GM12878 (cell line): ENCODE results near the gene TKFC. TPM values are rescaled to one million over a fixed set of nuclear protein-coding genes. Genes with fewer than 3 reads are reported as not detected.
A peak's percentile ranks its signal among the peaks of the same experiment; 100 is the strongest.

Experiments
- ATAC-seq: fragments of 200-7000 bp; cut with Tn5 transposase; 3 replicates; pipeline ENCODE4 v1.9.1; 2020; ENCODE audit warnings: mild to moderate bottlenecking, moderate library complexity
- BruUV-seq: library from RNA; stranded (reverse); fragments of 400-500 nt; replicated peaks from 2 replicates; lab custom pipeline; 2021; lab: Mats Ljungman, UMichigan
- CTCF ChIA-PET: fragments of 300-600 bp; sonication (Branson Sonifier 250); formaldehyde crosslinking; extraction: SDS; loops from one replicate; lab custom pipeline; 2021; ENCODE audit warnings: inconsistent platforms; lab: Yijun Ruan, JAX
- POLR2A ChIA-PET: fragments of 350-600 bp; formaldehyde crosslinking; extraction: SDS; loops from one replicate; lab custom pipeline; 2021; ENCODE audit warnings: inconsistent platforms; lab: Charles Lee
- RAD21 ChIA-PET: fragments of 300-600 bp; sonication (Branson Sonifier 250); formaldehyde crosslinking; loops from one replicate; lab custom pipeline; 2023; ENCODE audit warnings: antibody characterized with exemption; ENCODE audit not compliant: unreplicated experiment; lab: Charles Lee
- SMC1A ChIA-PET: fragments of 300-600 bp; sonication (Branson Sonifier 250); formaldehyde crosslinking; loops from one replicate; lab custom pipeline; 2023; ENCODE audit not compliant: unreplicated experiment, uncharacterized antibody; lab: Charles Lee
- DNase-seq: peaks from one replicate; pipeline ENCODE4 v3.0.0-alpha.2; 2011; ENCODE audit warnings: low read depth, low spot score
- FAIRE-seq: peaks from 3 replicates; lab custom pipeline; 2011; peaks lifted over from hg19 to GRCh38; lab: Jason Lieb, UNC
- H2AFZ ChIP-seq: 2 replicates; pipeline ENCODE4 v1.6.0; 2011; ENCODE audit warnings: low read depth, low read length, control low read depth; ENCODE audit not compliant: control insufficient read depth
- H3K27ac ChIP-seq: 2 replicates; pipeline ENCODE4 v1.5.1; 2011; ENCODE audit warnings: control low read depth; ENCODE audit not compliant: control insufficient read depth, insufficient read depth
- H3K27me3 ChIP-seq, 2 experiments: replicated peaks in 1 of 2; 2 replicates each; pipeline versions ENCODE4 v1.6.0 to v1.6.1; 2011; ENCODE audit warnings: low read length in 1 of 2; ENCODE audit not compliant: control insufficient read depth in 2 of 2, insufficient read depth in 2 of 2
- H3K36me3 ChIP-seq, 2 experiments: 2 replicates each; pipeline ENCODE4 v1.5.1; 2011; ENCODE audit warnings: low read length in 1 of 2; ENCODE audit not compliant: control insufficient read depth in 2 of 2, insufficient read depth in 2 of 2
- H3K4me1 ChIP-seq: 2 replicates; pipeline ENCODE4 v1.6.1; 2011; ENCODE audit warnings: mild to moderate bottlenecking, low read length, moderate library complexity, mixed read lengths; ENCODE audit not compliant: control insufficient read depth, insufficient read depth
- H3K4me2 ChIP-seq: 2 replicates; pipeline ENCODE4 v1.6.0; 2011; ENCODE audit warnings: control low read depth; ENCODE audit not compliant: control insufficient read depth, insufficient read depth
- H3K4me3 ChIP-seq: fragments of 200-600 bp; sonication (generic); 2 replicates; pipeline ENCODE4 v1.5.1; 2016
- H3K79me2 ChIP-seq: 2 replicates; pipeline ENCODE4 v1.6.0; 2011; ENCODE audit warnings: low read length; ENCODE audit not compliant: control insufficient read depth, insufficient read depth
- H3K9ac ChIP-seq: 2 replicates; pipeline ENCODE4 v1.8.0; 2011; ENCODE audit warnings: low read length, control low read depth, mixed read lengths; ENCODE audit not compliant: control insufficient read depth, insufficient read depth
- H3K9me3 ChIP-seq: replicated peaks from 3 replicates; pipeline ENCODE4 v1.5.1; 2011; ENCODE audit warnings: mild to moderate bottlenecking, low read length; ENCODE audit not compliant: control insufficient read depth, insufficient read depth
- H4K20me1 ChIP-seq: 2 replicates; pipeline ENCODE4 v1.6.0; 2011; ENCODE audit not compliant: control insufficient read depth, insufficient read depth
- BCL11A ChIP-seq: IDR thresholded peaks from 2 replicates; pipeline ENCODE4 v1.6.1; 2011; ENCODE audit warnings: low read depth, low read length
- BHLHE40 ChIP-seq, 2 experiments: fragments of 450-650 bp in 1 of 2; IDR thresholded peaks; 2 replicates each; pipeline ENCODE4 v1.6.1; 2011 to 2017; ENCODE audit warnings: low read depth in 2 of 2, borderline replicate concordance in 1 of 2, improper control_type of control experiment in 1 of 2, low read length in 1 of 2, mild to moderate bottlenecking in 1 of 2
- CHD4 ChIP-seq: fragments of 200-600 bp; sonication (generic); IDR thresholded peaks from 2 replicates; pipeline ENCODE4 v1.6.1; 2016; ENCODE audit warnings: mild to moderate bottlenecking
- EGR1 ChIP-seq, 2 experiments: IDR thresholded peaks; 1 replicate in 1 of 2; 2 replicates in 1 of 2; pipeline ENCODE4 v1.6.1; 2011 to 2012; ENCODE audit warnings: low read depth in 2 of 2, low read length in 2 of 2, borderline replicate concordance in 1 of 2, mild to moderate bottlenecking in 1 of 2, moderate library complexity in 1 of 2
- IRF3 ChIP-seq: fragments of 450-650 bp; IDR thresholded peaks from 2 replicates; pipeline ENCODE4 v1.6.1; 2014; ENCODE audit warnings: mild to moderate bottlenecking
- MTA2 ChIP-seq: fragments of 450-650 bp; IDR thresholded peaks from 2 replicates; pipeline ENCODE4 v1.6.1; 2016; ENCODE audit warnings: low read depth, mild to moderate bottlenecking, moderate library complexity
- PAX5 ChIP-seq: IDR thresholded peaks from 2 replicates; pipeline ENCODE4 v1.6.1; 2011; ENCODE audit warnings: low read depth, low read length, borderline replicate concordance
- RAD21 ChIP-seq: IDR thresholded peaks from 2 replicates; pipeline ENCODE4 v1.6.1; 2011; ENCODE audit warnings: mild to moderate bottlenecking, low read depth, low read length, moderate library complexity; ENCODE audit not compliant: insufficient read depth
- RUNX3 ChIP-seq: IDR thresholded peaks from 2 replicates; pipeline ENCODE4 v1.6.1; 2012; ENCODE audit warnings: low read length, inconsistent platforms
- SIX5 ChIP-seq: IDR thresholded peaks from 2 replicates; pipeline ENCODE4 v1.6.1; 2011; ENCODE audit warnings: mild to moderate bottlenecking, low read depth, low read length, moderate library complexity; ENCODE audit not compliant: severe bottlenecking
- USF1 ChIP-seq: IDR thresholded peaks from 2 replicates; pipeline ENCODE4 v1.6.1; 2011; ENCODE audit warnings: borderline replicate concordance, low read depth, mild to moderate bottlenecking, moderate library complexity, mixed read lengths, low read length; ENCODE audit not compliant: insufficient read depth; ENCODE audit errors: extremely low read length
- WGBS: methylation state at CpG from one replicate; pipeline ENCODE4 v1.1.6; 2016; ENCODE audit warnings: low lambda C conversion rate; ENCODE audit not compliant: insufficient replicate concordance, insufficient coverage; ENCODE audit errors: missing lambda C conversion rate; 5-methylcytosine and 5-hydroxymethylcytosine counted together
- in situ Hi-C: fragments of 300-500 bp; cut with MboI; formaldehyde crosslinking; loops from 9 replicates; pipeline ENCODE4 v1.14.3; 2018; ENCODE audit warnings: mixed read lengths
- intact Hi-C: fragments of 100-400 bp; cut with micrococcal nuclease; formaldehyde crosslinking; loops from one replicate; pipeline ENCODE4 v1.14.2; 2022; ENCODE audit not compliant: unreplicated experiment
- polyA plus RNA-seq, 11 experiments: library from polyadenylated mRNA; depleted of rRNA in 4 of 11; unstranded in 6 of 11; stranded (reverse) in 5 of 11; fragments of >200 nt; fragmentation: Nextera tagmentation in 4 of 11; fragmentation: Illumina TruSeq in 1 of 11; extraction: Ambion mirVana in 4 of 11; extraction: Trizol in 1 of 11; gene quantifications; 1 replicate in 1 of 11; 2 replicates in 10 of 11; pipeline versions ENCODE4 v1.2.1 to v1.2.3, GENCODE V29; 2011 to 2016; ENCODE audit warnings: inconsistent platforms in 2 of 11, missing spikeins in 2 of 11, low read depth in 1 of 11
- total RNA-seq, 4 experiments: library from RNA; depleted of rRNA in 3 of 4; stranded (reverse); fragments of >200 nt in 3 of 4; fragmentation: Illumina TruSeq in 1 of 4; extraction: Trizol in 1 of 4; gene quantifications; 2 replicates each; pipeline versions ENCODE4 v1.2.1 to v1.2.3, GENCODE V29; 2013 to 2021

The TKFC gene
- total and polyA plus RNA-seq, 10 of the 15 experiments (the other 5 are each of a cell fraction or from before 2014, with no cell fraction given), result 2.4 to 113 (median 59.0) TPM

GRCh38 chr11:61357233-61357893 lies 24.3 kb downstream of the TKFC start (continued):
- TF ChIP-seq USF1 (no peak), RAD21 (0 out of 2 replicates have a peak, but pooled peaks have one; percentile 5), MTA2 (peak; percentile 67)

GRCh38 chr11:61357894-61358239 lies 24.8 kb downstream of the TKFC start:
- peak overlapping the region; percentile 16; the same call in 1 of the 2 replicates for H2AFZ ChIP-seq
- no peaks in the 10 kb centered on the region for H3K9me3 ChIP-seq
- no peaks in the 10 kb centered on the region for H4K20me1 ChIP-seq
- POLR2A ChIA-PET, result interaction anchor here (1.0 to 8.7 kb wide), 7 partner anchors 11 to 197 kb away, joined by 4 to 111 read pairs (median 7); partner anchors contain the start of genes DDB1, TKFC, TMEM216 and VPS37C
- peaks cover 44% of the 10 kb centered on the region for H3K79me2 ChIP-seq
- 2% methylated on average over 6 of the region's 6 CpGs for WGBS
- SMC1A ChIA-PET, result interaction anchor here (0.8 to 12.8 kb wide), 5 partner anchors 12 to 375 kb away, joined by 3 to 243 read pairs (median 84); partner anchors contain the start of genes DDB1 and TKFC
- intact Hi-C loops, result loop anchor here (2.0 kb wide), 2 partner anchors 21 to 27 kb away; no protein-coding TSS in a partner anchor
- H3K36me3 ChIP-seq, result peaks cover 3 to 15% of the 10 kb centered on the region in 2 experiments; a peak in 3 of 4 replicates
- CTCF ChIA-PET, result interaction anchor here (1.0 to 23.9 kb wide), 6 partner anchors 8 to 34 kb away, joined by 3 to 387 read pairs (median 8); partner anchors contain the start of gene TMEM216
- DNase-seq, result no peak
- ATAC-seq, result no peak
- H3K9ac ChIP-seq, result peak overlapping the region; percentile 59
- H3K27me3 ChIP-seq, result no peaks in the 10 kb centered on the region
- peak; percentile 79 for TF ChIP-seq RUNX3
- no peak for TF ChIP-seq IRF3
- no peak for TF ChIP-seq SIX5
- 0 out of 2 replicates have a peak, but pooled peaks have one; percentile 11 for TF ChIP-seq CHD4
- TF ChIP-seq BCL11A, result 0 out of 2 replicates have a peak, but pooled peaks have one; percentile 25
- peak; percentile 29; the same call in 1 of the 2 replicates for TF ChIP-seq PAX5
- TF ChIP-seq BHLHE40 (IDR thresholded peaks at IDR 0.05; ENCODE audit: borderline replicate concordance in 1 of 2, low read depth in 2 of 2, low read length in 1 of 2), result peak in 1 of 2 experiments; percentile 14; a peak in 1 of 4 replicates
- TF ChIP-seq EGR1 (IDR thresholded peaks at IDR 0.05; ENCODE audit: borderline replicate concordance in 1 of 2, low read depth in 2 of 2, low read length in 2 of 2), result peak in 1 of 2 experiments; percentile 67; a peak in 1 of 3 replicates
- FAIRE-seq, result no peak
- peak overlapping the region; percentile 92 for H3K27ac ChIP-seq
- H3K4me3 ChIP-seq, result peak overlapping the region; percentile 54
- peak overlapping the region; percentile 97 for H3K4me2 ChIP-seq
- RAD21 ChIA-PET, result interaction anchor here (1.3 to 13.0 kb wide), 5 partner anchors 11 to 297 kb away, joined by 4 to 172 read pairs (median 42); partner anchors contain the start of genes CPSF7, DDB1, SDHAF2 and TKFC
- in situ Hi-C loops, result no loop called here
- no TSS peak for BruUV-seq
- H3K4me1 ChIP-seq, result peaks cover 34% of the 10 kb centered on the region
